NB4 (cell line): ENCODE measurements around the gene MAN1A1.

Experiments used
- CTCF ChIP-seq: IDR thresholded peaks from one replicate; pipeline ENCODE4 v1.5.1; 2012; ENCODE audit warnings: low read depth, low read length
- POLR2A ChIP-seq: IDR thresholded peaks from 2 replicates; pipeline ENCODE4 v1.6.1; 2011; ENCODE audit warnings: mild to moderate bottlenecking; ENCODE audit not compliant: insufficient read length; ENCODE audit errors: extremely low read depth

- TF ChIP-seq POLR2A (no peak), CTCF (no peak)
Observed at GRCh38 chr6:119148825-119149525, 200.6 kb downstream of the MAN1A1 start.
